Measurements from ENCODE around the gene GEMIN5. TPM values are rescaled to one million over a fixed set of nuclear protein-coding genes. Genes with fewer than 3 reads are reported as not detected.

GEMIN5 gene
- total and polyA plus RNA-seq, 2 of the 4 experiments (the other 2 are of a cell fraction), result 9.0 to 31.5 TPM

DNA sequence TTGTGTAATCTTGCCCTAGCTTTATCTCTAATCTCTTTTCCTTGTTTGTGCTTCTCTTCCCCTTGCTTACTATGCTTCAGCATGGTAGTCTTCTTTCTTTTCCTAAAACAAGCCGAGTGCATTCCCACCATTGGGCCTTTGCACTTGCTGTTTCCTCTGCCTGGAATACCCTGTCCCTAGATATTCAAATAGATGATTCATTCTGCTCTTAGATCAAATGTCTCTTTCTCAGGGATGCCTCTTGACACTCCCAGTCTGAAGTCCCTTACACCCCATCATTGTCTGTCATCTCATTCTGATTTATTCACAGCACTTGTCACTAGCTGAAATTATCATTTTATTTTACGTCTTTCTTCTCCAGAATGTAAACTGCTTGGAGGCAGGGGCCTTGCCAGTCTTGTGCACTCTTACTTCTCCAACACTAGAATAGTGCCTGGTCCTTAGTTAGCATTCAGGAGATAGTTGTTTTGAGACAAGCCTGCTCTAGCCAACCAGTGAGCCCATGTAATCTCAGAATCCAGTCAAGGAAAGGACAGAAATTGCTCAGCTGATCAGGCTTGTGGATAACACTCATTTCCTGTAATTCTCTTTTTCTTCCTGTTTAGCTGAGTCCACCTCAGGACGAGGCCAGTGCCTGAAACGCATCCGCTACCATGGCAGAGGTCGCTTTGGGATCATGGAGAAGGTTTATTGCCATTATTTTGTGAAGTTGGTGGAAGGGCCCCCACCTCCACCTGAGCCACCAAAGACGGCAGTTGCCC, 28.2 kb upstream of the GEMIN5 start:
- Histone ChIP-seq H3K27me3 (ENCODE audit: control insufficient read depth, insufficient read depth, low read length) (no peaks in the 10 kb centered on the region), H3K14ac (replicated peaks; ENCODE audit: low read depth, low read length) (no peak overlapping the region), H3K4me2 (ENCODE audit: low read depth, low read length) (no peak overlapping the region), H2AFZ (replicated peaks; ENCODE audit: low read length, poor library complexity) (no peak overlapping the region), H3K9me1 (ENCODE audit: insufficient read depth, low read length) (no peaks in the 10 kb centered on the region), H3K4ac (ENCODE audit: low read depth, low read length) (no peak overlapping the region), H2BK15ac (ENCODE audit: low read depth, low read length) (no peak overlapping the region), H4K8ac (ENCODE audit: low read depth in 2 of 2, low read length in 2 of 2) (no peak overlapping the region), H4K91ac (ENCODE audit: insufficient read depth, low read depth, low read length) (no peak overlapping the region), H3K23ac (ENCODE audit: low read depth, low read length) (no peak overlapping the region), H3K9ac (ENCODE audit: low read depth, low read length) (no peak overlapping the region), H3K18ac (ENCODE audit: low read depth, low read length) (no peak overlapping the region), H3K9me3 (ENCODE audit: control insufficient read depth, insufficient read depth, low read length) (no peaks in the 10 kb centered on the region), H4K20me1 (ENCODE audit: insufficient read depth, low read length) (no peaks in the 10 kb centered on the region), H2BK20ac (ENCODE audit: low read depth, low read length) (no peak overlapping the region), H3K4me1 (ENCODE audit: control insufficient read depth, insufficient read depth, low read length) (peaks cover 1% of the 10 kb centered on the region; the same call in 1 of the 2 replicates), H2BK5ac (ENCODE audit: low read depth, low read length, poor library complexity, severe bottlenecking) (no peak overlapping the region), H2BK120ac (ENCODE audit: low read depth, low read length) (no peak overlapping the region), H3K36me3 (ENCODE audit: control insufficient read depth, insufficient read depth, low read length) (peaks cover 7% of the 10 kb centered on the region), H3K4me3 (ENCODE audit: insufficient read depth, low read depth, low read length) (no peak overlapping the region), H3K56ac (ENCODE audit: extremely low read depth, insufficient read depth, low read length) (no peak overlapping the region), H2AK9ac (replicated peaks; ENCODE audit: low read depth, low read length, poor library complexity) (no peak overlapping the region), H3K27ac (ENCODE audit: insufficient read depth, low read length) (no peak overlapping the region), H4K5ac (ENCODE audit: low read depth, low read length) (no peak overlapping the region), H2AK5ac (ENCODE audit: low read depth, low read length) (no peak overlapping the region), H3K79me1 (ENCODE audit: low read depth in 1 of 2, low read length in 2 of 2) (peaks cover 6 to 10% of the 10 kb centered on the region in 2 experiments; a peak in 2 of 4 replicates)
- no peak for ATAC-seq (ENCODE audit: low read depth)
- ChIA-PET POLR2A (ENCODE audit: unreplicated experiment) (no interaction called here), CTCF (no interaction called here)
- BruUV-seq (replicated peaks), result no TSS peak
- no CpG with 5 or more reads among the region's 7 CpGs for WGBS, 2 experiments (ENCODE audit: extremely low coverage in 2 of 2, insufficient read length in 1 of 2)
- DNase-seq, result no peak
- TF ChIP-seq POLR2A (IDR thresholded peaks at IDR 0.05; ENCODE audit: low read depth, low read length) (no peak), RCOR1 (IDR thresholded peaks at IDR 0.05; ENCODE audit: insufficient replicate concordance, low read length) (no peak), NFE2L2 (IDR thresholded peaks at IDR 0.05; ENCODE audit: low read depth, low read length) (no peak), BHLHE40 (IDR thresholded peaks at IDR 0.05; ENCODE audit: low read depth, low read length) (no peak), MAFK (IDR thresholded peaks at IDR 0.05; ENCODE audit: low read depth, low read length) (no peak), CEBPB (IDR thresholded peaks at IDR 0.05; ENCODE audit: low read depth, low read length) (no peak), CHD1 (IDR thresholded peaks at IDR 0.05; ENCODE audit: low read depth, low read length) (no peak), SMC3 (IDR thresholded peaks at IDR 0.05; ENCODE audit: low read depth, low read length) (no peak), MAZ (IDR thresholded peaks at IDR 0.05; ENCODE audit: borderline replicate concordance, low read depth, low read length) (no peak)
- TF ChIP-seq, protein P1, sequence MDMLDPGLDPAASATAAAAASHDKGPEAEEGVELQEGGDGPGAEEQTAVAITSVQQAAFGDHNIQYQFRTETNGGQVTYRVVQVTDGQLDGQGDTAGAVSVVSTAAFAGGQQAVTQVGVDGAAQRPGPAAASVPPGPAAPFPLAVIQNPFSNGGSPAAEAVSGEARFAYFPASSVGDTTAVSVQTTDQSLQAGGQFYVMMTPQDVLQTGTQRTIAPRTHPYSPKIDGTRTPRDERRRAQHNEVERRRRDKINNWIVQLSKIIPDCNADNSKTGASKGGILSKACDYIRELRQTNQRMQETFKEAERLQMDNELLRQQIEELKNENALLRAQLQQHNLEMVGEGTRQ (IDR thresholded peaks at IDR 0.05; ENCODE audit: low read depth, low read length), result no peak
- TF ChIP-seq, protein P2, sequence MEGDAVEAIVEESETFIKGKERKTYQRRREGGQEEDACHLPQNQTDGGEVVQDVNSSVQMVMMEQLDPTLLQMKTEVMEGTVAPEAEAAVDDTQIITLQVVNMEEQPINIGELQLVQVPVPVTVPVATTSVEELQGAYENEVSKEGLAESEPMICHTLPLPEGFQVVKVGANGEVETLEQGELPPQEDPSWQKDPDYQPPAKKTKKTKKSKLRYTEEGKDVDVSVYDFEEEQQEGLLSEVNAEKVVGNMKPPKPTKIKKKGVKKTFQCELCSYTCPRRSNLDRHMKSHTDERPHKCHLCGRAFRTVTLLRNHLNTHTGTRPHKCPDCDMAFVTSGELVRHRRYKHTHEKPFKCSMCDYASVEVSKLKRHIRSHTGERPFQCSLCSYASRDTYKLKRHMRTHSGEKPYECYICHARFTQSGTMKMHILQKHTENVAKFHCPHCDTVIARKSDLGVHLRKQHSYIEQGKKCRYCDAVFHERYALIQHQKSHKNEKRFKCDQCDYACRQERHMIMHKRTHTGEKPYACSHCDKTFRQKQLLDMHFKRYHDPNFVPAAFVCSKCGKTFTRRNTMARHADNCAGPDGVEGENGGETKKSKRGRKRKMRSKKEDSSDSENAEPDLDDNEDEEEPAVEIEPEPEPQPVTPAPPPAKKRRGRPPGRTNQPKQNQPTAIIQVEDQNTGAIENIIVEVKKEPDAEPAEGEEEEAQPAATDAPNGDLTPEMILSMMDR (conservative IDR thresholded peaks at IDR 0.05; ENCODE audit: low read depth, low read length), result no peak
- TF ChIP-seq, protein P3, sequence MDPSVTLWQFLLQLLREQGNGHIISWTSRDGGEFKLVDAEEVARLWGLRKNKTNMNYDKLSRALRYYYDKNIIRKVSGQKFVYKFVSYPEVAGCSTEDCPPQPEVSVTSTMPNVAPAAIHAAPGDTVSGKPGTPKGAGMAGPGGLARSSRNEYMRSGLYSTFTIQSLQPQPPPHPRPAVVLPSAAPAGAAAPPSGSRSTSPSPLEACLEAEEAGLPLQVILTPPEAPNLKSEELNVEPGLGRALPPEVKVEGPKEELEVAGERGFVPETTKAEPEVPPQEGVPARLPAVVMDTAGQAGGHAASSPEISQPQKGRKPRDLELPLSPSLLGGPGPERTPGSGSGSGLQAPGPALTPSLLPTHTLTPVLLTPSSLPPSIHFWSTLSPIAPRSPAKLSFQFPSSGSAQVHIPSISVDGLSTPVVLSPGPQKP (IDR thresholded peaks at IDR 0.05; ENCODE audit: borderline replicate concordance, low read depth, low read length), result no peak
- in situ Hi-C loops (cut with MboI; ENCODE audit: low sequenced_read_pairs) (no loop called here), intact Hi-C loops (cut with micrococcal nuclease) (no loop called here), dilution Hi-C loops (cut with HindIII; ENCODE audit: low sequenced_read_pairs, unreplicated experiment) (no loop called here)

Data from IMR-90 (cell line).